GM21526 (cell line): ENCODE data around the gene MAST2.

Source experiments
- ATAC-seq: cut with Tn5 transposase; IDR thresholded peaks from one replicate; pipeline ENCODE4 v1.9.1; 2021; ENCODE audit warnings: moderate library complexity; ENCODE audit not compliant: unreplicated experiment, low FRiP score

Gene MAST2

GRCh38 chr1:45974541-45975269, 171.3 kb downstream of the MAST2 start:
- no peak for ATAC-seq

GRCh38 chr1:45976623-45977022, 173.2 kb downstream of the MAST2 start:
- no peak for ATAC-seq

- ATAC-seq: no peak
Measured at GRCh38 chr1:45979074-45979777, 175.8 kb downstream of the MAST2 start.

- ATAC-seq: no peak
Measured at GRCh38 chr1:45979778-45980176, 176.4 kb downstream of the MAST2 start.

GRCh38 chr1:45982359-45982758, 178.9 kb downstream of the MAST2 start:
- ATAC-seq: no peak

GRCh38 chr1:45983967-45984366, 180.6 kb downstream of the MAST2 start:
- no peak for ATAC-seq

- no peak for ATAC-seq
Measured at GRCh38 chr1:45987204-45987603, 183.8 kb downstream of the MAST2 start.

- no peak for ATAC-seq
Measured at GRCh38 chr1:45989249-45989648, 185.8 kb downstream of the MAST2 start.

GRCh38 chr1:45994423-45994822, 191.0 kb downstream of the MAST2 start:
- no peak for ATAC-seq

- ATAC-seq: no peak
Measured at GRCh38 chr1:45995298-45995697, 191.9 kb downstream of the MAST2 start.

GRCh38 chr1:45998020-45998617, 194.7 kb downstream of the MAST2 start:
- ATAC-seq: no peak

GRCh38 chr1:45999507-45999906, 196.1 kb downstream of the MAST2 start:
- no peak for ATAC-seq

GRCh38 chr1:46001081-46001785, 197.8 kb downstream of the MAST2 start:
- no peak for ATAC-seq

- no peak for ATAC-seq
Measured at GRCh38 chr1:46002551-46003150, 199.2 kb downstream of the MAST2 start.

- ATAC-seq: no peak
Measured at GRCh38 chr1:46003315-46003714, 199.9 kb downstream of the MAST2 start.

GRCh38 chr1:46004492-46004891, 201.1 kb downstream of the MAST2 start:
- ATAC-seq: no peak

- ATAC-seq: no peak
Measured at GRCh38 chr1:46005594-46005993, 202.2 kb downstream of the MAST2 start.

GRCh38 chr1:46008585-46008984, 205.2 kb downstream of the MAST2 start:
- no peak for ATAC-seq

- ATAC-seq: no peak
Measured at GRCh38 chr1:46010611-46011010, 207.2 kb downstream of the MAST2 start.

- ATAC-seq: no peak
Measured at GRCh38 chr1:46011121-46011695, 207.8 kb downstream of the MAST2 start.
